IPS-20b (cell line): ENCODE results near the gene ADM5.
A peak's percentile ranks its signal among the peaks of the same experiment; 100 is the strongest.

Source experiments
- H3K27ac ChIP-seq: one replicate; pipeline ENCODE4 v1.5.1; 2013; ENCODE audit warnings: low read length
- H3K27me3 ChIP-seq: 2 replicates; pipeline ENCODE4 v1.6.1; 2013; ENCODE audit warnings: mild to moderate bottlenecking, low read length, inconsistent platforms; ENCODE audit not compliant: insufficient read depth
- H3K36me3 ChIP-seq: 2 replicates; pipeline ENCODE4 v1.6.1; 2013; ENCODE audit warnings: low read depth, mild to moderate bottlenecking, inconsistent platforms, low read length, moderate library complexity; ENCODE audit not compliant: insufficient read depth
- H3K4me1 ChIP-seq: 2 replicates; pipeline ENCODE4 v1.6.1; 2013; ENCODE audit warnings: mild to moderate bottlenecking, control low read depth, inconsistent platforms, low read length, moderate library complexity; ENCODE audit not compliant: insufficient read depth
- H3K4me3 ChIP-seq: 2 replicates; pipeline ENCODE4 v1.5.1; 2013; ENCODE audit warnings: mild to moderate bottlenecking, low read length, inconsistent platforms
- H3K9ac ChIP-seq: 2 replicates; pipeline ENCODE4 v1.6.1; 2013; ENCODE audit warnings: low read depth, mild to moderate bottlenecking, inconsistent platforms, low read length, moderate library complexity
- H3K9me3 ChIP-seq: 2 replicates; pipeline ENCODE4 v1.6.1; 2013; ENCODE audit warnings: mild to moderate bottlenecking, low read depth, low read length, inconsistent platforms; ENCODE audit not compliant: insufficient read depth

ADM5 gene, protein sequence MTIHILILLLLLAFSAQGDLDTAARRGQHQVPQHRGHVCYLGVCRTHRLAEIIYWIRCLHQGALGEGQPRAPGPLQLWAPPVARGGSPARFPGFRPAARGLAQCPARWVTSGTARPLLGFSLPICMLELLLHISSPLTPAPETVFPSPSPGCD

GRCh38 chr19:49689133-49690078 is at the start of gene ADM5:
Gene ADM5, plus strand, starts transcription at chr19:49689594. Its CDS starts 244 bp downstream, at chr19:49689838.
- peak within 1 kb of the TSS; percentile 85 for H3K4me3 ChIP-seq
- peaks cover 44% of the 10 kb centered on the region for H3K36me3 ChIP-seq
- H3K27me3 ChIP-seq, result no peaks in the 10 kb centered on the region
- H3K4me1 ChIP-seq, result peaks cover 4% of the 10 kb centered on the region; the same call in 1 of the 2 replicates
- H3K27ac ChIP-seq, result peak within 1 kb of the TSS; percentile 88
- H3K9ac ChIP-seq, result peak within 1 kb of the TSS; percentile 90
- no peaks in the 10 kb centered on the region for H3K9me3 ChIP-seq

DNA sequence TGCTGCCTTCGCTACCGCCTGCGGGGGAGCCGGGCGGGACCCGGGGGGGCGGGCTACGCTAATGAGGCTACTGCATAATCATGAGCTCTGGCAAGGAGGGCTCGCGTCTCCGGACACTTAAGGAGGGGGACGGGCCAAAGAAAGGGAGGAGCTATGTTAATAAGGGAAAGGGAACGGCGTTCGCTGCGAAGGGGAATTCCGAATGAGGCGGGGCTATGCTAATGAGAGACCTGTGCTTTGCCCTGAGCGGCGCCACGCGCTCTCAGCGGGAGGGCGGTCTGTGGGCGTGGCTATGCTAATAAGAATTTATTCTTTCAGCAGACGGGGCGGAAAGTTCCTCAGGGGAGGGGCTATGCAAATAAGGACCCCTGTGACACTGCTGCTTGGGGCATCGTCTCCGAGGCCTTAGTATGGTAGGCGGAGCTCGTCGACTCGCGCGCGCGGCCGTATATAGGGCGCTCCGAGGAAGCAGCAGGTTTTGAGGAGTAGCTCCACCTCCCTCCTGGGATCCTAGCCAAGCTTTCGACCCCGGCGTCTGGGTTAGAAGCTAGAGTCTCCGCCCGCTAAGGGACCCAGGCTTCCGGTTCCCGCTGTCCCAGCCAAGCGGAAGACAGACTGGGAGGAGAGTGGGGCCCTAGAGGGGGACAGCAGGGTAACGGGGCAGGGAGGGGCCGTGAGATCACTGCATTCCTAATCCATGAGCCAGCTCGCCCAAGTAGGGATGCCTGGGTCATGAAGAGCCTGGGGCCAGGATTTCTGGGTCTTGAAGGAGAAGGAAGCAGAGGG is 49.1 kb upstream of the ADM5 start, which contains the start of gene RRAS:
RRAS (minus strand) TSS at position 31 of the 786 bp plus-strand sequence. CDS start 45 bp downstream, outside the sequence.
- H3K27me3 ChIP-seq, result peaks cover 12% of the 10 kb centered on the region
- peak within 1 kb of the TSS; percentile 95 for H3K27ac ChIP-seq
- no peaks in the 10 kb centered on the region for H3K9me3 ChIP-seq
- H3K9ac ChIP-seq, result peak within 1 kb of the TSS; percentile 98
- H3K4me3 ChIP-seq, result peak within 1 kb of the TSS; percentile 85
- no peaks in the 10 kb centered on the region for H3K36me3 ChIP-seq
- peaks cover 17% of the 10 kb centered on the region for H3K4me1 ChIP-seq

GRCh38 chr19:49641688-49642491 is 47.5 kb upstream of the ADM5 start, which contains the start of gene SCAF1:
Gene SCAF1, plus strand, starts transcription at chr19:49642209. Its CDS starts 2,818 bp downstream, at chr19:49645027.
- Histone ChIP-seq H3K27me3 (peaks cover 12% of the 10 kb centered on the region), H3K4me3 (peak within 1 kb of the TSS; percentile 99)

GRCh38 chr19:49642492-49643035 is 46.8 kb upstream of the ADM5 start:
- Histone ChIP-seq H3K4me1 (peaks cover 17% of the 10 kb centered on the region), H3K4me3 (peak overlapping the region; percentile 99), H3K36me3 (peaks cover 20% of the 10 kb centered on the region), H3K9ac (peak overlapping the region; percentile 99), H3K27me3 (peaks cover 12% of the 10 kb centered on the region), H3K9me3 (no peaks in the 10 kb centered on the region), H3K27ac (peak overlapping the region; percentile 93)

More at GRCh38 chr19:49641688-49642491, 47.5 kb upstream of the ADM5 start, which contains the start of gene SCAF1:
- H3K4me1 ChIP-seq, result peaks cover 17% of the 10 kb centered on the region
- H3K9me3 ChIP-seq, result no peaks in the 10 kb centered on the region
- peak within 1 kb of the TSS; percentile 95 for H3K27ac ChIP-seq
- peak within 1 kb of the TSS; percentile 99 for H3K9ac ChIP-seq
- peaks cover 13% of the 10 kb centered on the region for H3K36me3 ChIP-seq

GRCh38 chr19:49643466-49643865 is 45.9 kb upstream of the ADM5 start:
- Histone ChIP-seq H3K36me3 (peaks cover 25% of the 10 kb centered on the region), H3K4me1 (peaks cover 17% of the 10 kb centered on the region), H3K9ac (no peak overlapping the region; the same call in 1 of the 2 replicates), H3K4me3 (peak overlapping the region; percentile 99), H3K9me3 (no peaks in the 10 kb centered on the region), H3K27ac (no peak overlapping the region), H3K27me3 (peaks cover 12% of the 10 kb centered on the region)

- H3K36me3 ChIP-seq, result peaks cover 44% of the 10 kb centered on the region
- H3K4me3 ChIP-seq, result no peak overlapping the region
- peaks cover 12% of the 10 kb centered on the region for H3K4me1 ChIP-seq
- no peak overlapping the region for H3K9ac ChIP-seq
- H3K27ac ChIP-seq, result no peak overlapping the region
- no peaks in the 10 kb centered on the region for H3K9me3 ChIP-seq
- H3K27me3 ChIP-seq, result no peaks in the 10 kb centered on the region
These were observed 43.8 kb upstream of the ADM5 start for GRCh38 chr19:49645592-49645991.

DNA sequence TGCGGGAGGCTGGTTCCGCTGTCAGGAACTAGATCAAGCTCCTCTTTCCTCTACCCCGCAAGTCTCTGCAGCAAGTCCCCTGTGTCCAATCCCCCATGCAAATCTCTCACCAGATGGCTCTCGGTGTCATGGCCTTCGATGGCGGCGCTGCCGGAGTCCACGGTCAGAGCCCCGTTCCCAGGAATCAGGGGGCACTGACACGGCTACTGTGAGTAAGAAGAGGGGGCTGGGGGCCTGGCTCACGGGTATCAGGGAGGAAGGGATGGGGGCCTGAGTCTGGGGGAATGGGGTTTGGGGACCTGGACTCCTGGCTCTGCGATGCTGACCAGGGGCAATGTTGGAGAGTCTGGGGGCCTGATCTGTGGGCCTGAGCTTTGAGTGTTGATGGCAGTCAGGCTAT is 43.4 kb upstream of the ADM5 start:
- H3K4me3 ChIP-seq, result no peak overlapping the region
- H3K36me3 ChIP-seq, result peaks cover 44% of the 10 kb centered on the region
- no peaks in the 10 kb centered on the region for H3K9me3 ChIP-seq
- no peaks in the 10 kb centered on the region for H3K27me3 ChIP-seq
- H3K9ac ChIP-seq, result no peak overlapping the region
- no peak overlapping the region for H3K27ac ChIP-seq
- H3K4me1 ChIP-seq, result peaks cover 12% of the 10 kb centered on the region

DNA sequence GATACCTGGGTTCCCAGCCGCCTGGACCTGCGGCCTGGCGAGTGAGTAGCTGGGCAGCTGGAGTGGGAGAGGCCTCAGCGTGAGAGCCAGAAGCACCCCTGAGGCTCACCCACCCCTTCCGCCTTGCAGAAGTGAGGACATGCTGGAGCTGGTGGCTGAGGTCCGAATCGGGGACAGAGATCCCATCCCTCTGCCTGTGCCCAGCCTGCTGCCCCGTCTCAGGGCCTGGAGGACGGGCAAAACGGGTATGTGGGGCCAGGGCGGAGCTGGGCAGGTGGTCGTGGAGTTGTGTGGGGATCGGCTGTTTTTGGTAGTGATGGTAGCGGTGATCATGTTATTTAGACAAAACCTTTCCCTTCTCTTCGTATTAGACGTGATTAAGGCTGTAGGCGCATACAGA is 42.8 kb upstream of the ADM5 start:
- Histone ChIP-seq H3K27ac (no peak overlapping the region), H3K36me3 (peaks cover 44% of the 10 kb centered on the region), H3K4me1 (peaks cover 7% of the 10 kb centered on the region), H3K27me3 (no peaks in the 10 kb centered on the region), H3K9ac (no peak overlapping the region), H3K9me3 (no peaks in the 10 kb centered on the region), H3K4me3 (no peak overlapping the region)

DNA sequence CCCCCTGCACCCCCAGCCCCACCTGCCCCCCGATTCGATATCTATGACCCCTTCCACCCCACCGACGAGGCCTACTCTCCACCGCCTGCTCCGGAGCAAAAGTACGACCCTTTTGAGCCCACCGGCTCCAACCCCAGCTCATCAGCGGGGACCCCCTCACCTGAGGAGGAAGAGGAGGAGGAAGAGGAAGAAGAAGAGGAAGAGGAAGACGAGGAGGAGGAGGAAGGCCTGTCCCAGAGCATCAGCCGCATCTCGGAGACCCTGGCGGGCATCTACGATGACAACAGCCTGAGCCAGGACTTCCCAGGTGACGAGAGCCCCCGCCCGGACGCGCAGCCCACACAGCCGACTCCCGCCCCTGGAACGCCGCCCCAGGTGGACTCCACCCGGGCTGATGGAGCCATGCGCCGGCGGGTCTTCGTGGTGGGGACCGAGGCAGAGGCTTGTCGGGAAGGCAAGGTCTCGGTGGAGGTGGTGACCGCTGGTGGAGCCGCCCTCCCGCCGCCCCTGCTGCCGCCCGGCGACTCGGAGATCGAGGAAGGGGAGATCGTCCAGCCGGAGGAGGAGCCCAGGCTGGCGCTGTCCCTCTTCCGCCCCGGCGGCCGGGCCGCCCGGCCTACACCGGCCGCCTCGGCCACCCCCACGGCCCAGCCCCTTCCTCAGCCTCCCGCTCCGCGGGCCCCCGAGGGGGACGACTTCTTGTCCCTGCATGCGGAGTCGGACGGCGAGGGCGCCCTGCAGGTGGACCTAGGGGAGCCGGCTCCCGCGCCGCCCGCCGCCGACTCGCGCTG is 38.2 kb upstream of the ADM5 start:
- Histone ChIP-seq H3K9me3 (no peaks in the 10 kb centered on the region), H3K36me3 (peaks cover 76% of the 10 kb centered on the region), H3K27ac (no peak overlapping the region), H3K4me1 (no peaks in the 10 kb centered on the region), H3K4me3 (no peak overlapping the region), H3K27me3 (no peaks in the 10 kb centered on the region), H3K9ac (no peak overlapping the region)
